HEK293 (cell line): ENCODE data around the gene ARHGAP28.
A peak's percentile ranks its signal among the peaks of the same experiment; 100 is the strongest.

ENCODE experiments used
- CTCF ChIA-PET: fragments of 350-600 bp; formaldehyde crosslinking; extraction: SDS; loops from one replicate; lab custom pipeline; 2021; ENCODE audit warnings: antibody characterized with exemption; lab: Yijun Ruan, JAX
- POLR2A ChIA-PET: fragments of 300-600 bp; formaldehyde crosslinking; extraction: SDS; loops from one replicate; lab custom pipeline; 2020; ENCODE audit warnings: antibody characterized with exemption, inconsistent platforms; lab: Yijun Ruan, JAX
- H3K27ac ChIP-seq: fragments of 200-500 bp; sonication (Bioruptor generic); 2 replicates; pipeline ENCODE4 v1.5.1; 2014; ENCODE audit warnings: low read depth, low read length, control low read depth, inconsistent platforms; ENCODE audit errors: extremely low read depth
- H3K36me3 ChIP-seq, 2 experiments: fragments of 200-500 bp in 1 of 2; sonication (Bioruptor generic) in 1 of 2; 1 replicate in 1 of 2; 2 replicates in 1 of 2; pipeline ENCODE4 v1.5.1; 2014 to 2017; ENCODE audit warnings: inconsistent platforms in 2 of 2, low read length in 2 of 2; ENCODE audit not compliant: control insufficient read depth in 2 of 2, insufficient read depth in 1 of 2
- H3K4me1 ChIP-seq: fragments of 200-500 bp; sonication (Bioruptor generic); 2 replicates; pipeline ENCODE4 v1.5.1; 2014; ENCODE audit warnings: mild to moderate bottlenecking, low read length, inconsistent platforms; ENCODE audit not compliant: control insufficient read depth, insufficient read depth
- H3K4me3 ChIP-seq: 2 replicates; pipeline ENCODE4 v1.5.1; 2011; ENCODE audit warnings: low read depth, mild to moderate bottlenecking, control low read depth, low read length, moderate library complexity
- H3K9me3 ChIP-seq: fragments of 200-500 bp; sonication (Bioruptor generic); 2 replicates; pipeline ENCODE4 v1.5.1; 2014; ENCODE audit warnings: low read depth, low read length, inconsistent platforms; ENCODE audit not compliant: control insufficient read depth, insufficient read depth
- GLIS1 ChIP-seq: fragments of 450-650 bp; formaldehyde crosslinking; IDR thresholded peaks from 2 replicates; pipeline ENCODE4 v1.5.1; 2016; ENCODE audit warnings: missing biosample characterization, missing genetic modification characterization
- PRDM10 ChIP-seq: fragments of 450-650 bp; formaldehyde crosslinking; IDR thresholded peaks from 2 replicates; pipeline ENCODE4 v1.5.1; 2016; ENCODE audit warnings: missing biosample characterization, missing genetic modification characterization
- SCRT1 ChIP-seq: fragments of 450-650 bp; formaldehyde crosslinking; IDR thresholded peaks from 2 replicates; pipeline ENCODE4 v1.5.1; 2016; ENCODE audit warnings: missing biosample characterization, missing genetic modification characterization, borderline replicate concordance
- YY2 ChIP-seq: fragments of 450-650 bp; formaldehyde crosslinking; IDR thresholded peaks from 2 replicates; pipeline ENCODE4 v1.5.1; 2016; ENCODE audit warnings: missing biosample characterization, missing genetic modification characterization
- ZNF157 ChIP-seq: fragments of 450-650 bp; formaldehyde crosslinking; IDR thresholded peaks from 2 replicates; pipeline ENCODE4 v1.5.1; 2016; ENCODE audit warnings: missing biosample characterization, missing genetic modification characterization
- ZNF239 ChIP-seq: fragments of 450-650 bp; formaldehyde crosslinking; IDR thresholded peaks from 2 replicates; pipeline ENCODE4 v1.5.1; 2016; ENCODE audit warnings: missing biosample characterization, missing genetic modification characterization
- ZNF335 ChIP-seq: fragments of 450-650 bp; formaldehyde crosslinking; conservative IDR thresholded peaks from 2 replicates; pipeline ENCODE4 v1.5.1; 2016; ENCODE audit warnings: missing biosample characterization, missing genetic modification characterization
- ZNF518A ChIP-seq: fragments of 450-650 bp; formaldehyde crosslinking; conservative IDR thresholded peaks from 2 replicates; pipeline ENCODE4 v1.5.1; 2016; ENCODE audit warnings: low read depth, missing biosample characterization, missing genetic modification characterization
- ZNF529 ChIP-seq: fragments of 450-650 bp; formaldehyde crosslinking; IDR thresholded peaks from 2 replicates; pipeline ENCODE4 v1.5.1; 2017; ENCODE audit warnings: missing genetic modification characterization, missing biosample characterization; ENCODE audit not compliant: insufficient replicate concordance
- ZNF548 ChIP-seq: fragments of 450-650 bp; formaldehyde crosslinking; IDR thresholded peaks from 2 replicates; pipeline ENCODE4 v1.5.1; 2016; ENCODE audit warnings: missing biosample characterization, missing genetic modification characterization
- ZNF585B ChIP-seq: fragments of 450-650 bp; formaldehyde crosslinking; IDR thresholded peaks from 2 replicates; pipeline ENCODE4 v1.5.1; 2016; ENCODE audit warnings: missing biosample characterization, missing genetic modification characterization
- ZNF639 ChIP-seq: fragments of 450-650 bp; formaldehyde crosslinking; IDR thresholded peaks from 2 replicates; pipeline ENCODE4 v1.5.1; 2016; ENCODE audit warnings: missing biosample characterization, missing genetic modification characterization
- ZNF707 ChIP-seq: fragments of 450-650 bp; formaldehyde crosslinking; IDR thresholded peaks from 2 replicates; pipeline ENCODE4 v1.5.1; 2016; ENCODE audit warnings: missing biosample characterization, missing genetic modification characterization
- ZNF830 ChIP-seq: fragments of 450-650 bp; IDR thresholded peaks from 2 replicates; pipeline ENCODE4 v1.5.0; 2018; ENCODE audit warnings: missing biosample characterization, missing genetic modification characterization, low read depth, mild to moderate bottlenecking, moderate library complexity
- ZNF843 ChIP-seq: fragments of 450-650 bp; formaldehyde crosslinking; IDR thresholded peaks from 2 replicates; pipeline ENCODE4 v1.5.1; 2016; ENCODE audit warnings: missing biosample characterization, missing genetic modification characterization

ARHGAP28 gene

GRCh38 chr18:6719910-6720683, 9.4 kb upstream of the ARHGAP28 start:
- no peaks in the 10 kb centered on the region; the same call in 1 of the 2 replicates for H3K4me1 ChIP-seq
- CTCF ChIA-PET = no interaction called here
- TF ChIP-seq ZNF529 (tag by site-specific recombination) (no peak), ZNF843 (tag by site-specific recombination) (no peak), GLIS1 (tag by site-specific recombination) (no peak), ZNF548 (tag by site-specific recombination) (no peak), ZNF639 (no peak), PRDM10 (tag by site-specific recombination) (no peak), ZNF707 (tag by site-specific recombination) (no peak), SCRT1 (tag by site-specific recombination) (no peak), ZNF157 (tag by site-specific recombination) (no peak), ZNF518A (tag by site-specific recombination) (0 out of 2 replicates have a peak, but pooled peaks have one; percentile 16), ZNF239 (tag by site-specific recombination) (no peak), ZNF335 (tag by site-specific recombination) (peak; percentile 53), ZNF830 (no peak), ZNF585B (tag by site-specific recombination) (no peak), YY2 (tag by site-specific recombination) (no peak)
- TF ChIP-seq, all 188 proteins: peak for 2
- Histone ChIP-seq H3K36me3 (no peaks in the 10 kb centered on the region), H3K27ac (no peak overlapping the region), H3K9me3 (no peaks in the 10 kb centered on the region), H3K4me3 (no peak overlapping the region)
- POLR2A ChIA-PET = no interaction called here
